Endothelial cell of umbilical vein (primary cell): ENCODE measurements around the gene CCDC14. TPM values are rescaled to one million over a fixed set of nuclear protein-coding genes. Genes with fewer than 3 reads are reported as not detected.

Source experiments
- BruUV-seq: library from RNA; stranded (reverse); fragments of 400-500 nt; replicated peaks from 2 replicates; lab custom pipeline; 2021; lab: Mats Ljungman, UMichigan
- CTCF ChIA-PET: fragments of 300-600, 350-600 bp; sonication (Branson Sonifier 250); formaldehyde crosslinking; loops from one replicate; lab custom pipeline; 2021; ENCODE audit warnings: antibody characterized with exemption, inconsistent platforms; lab: Charles Lee
- POLR2A ChIA-PET: fragments of 300-600, 350-600 bp; sonication (Branson Sonifier 250); formaldehyde crosslinking; loops from one replicate; lab custom pipeline; 2021; ENCODE audit warnings: antibody characterized with exemption, inconsistent platforms; lab: Charles Lee
- DNase-seq: peaks from one replicate; pipeline ENCODE4 v3.0.0-alpha.2; 2011; ENCODE audit warnings: low read depth, low spot score
- FAIRE-seq: peaks from 2 replicates; lab custom pipeline; 2011; peaks lifted over from hg19 to GRCh38; lab: Jason Lieb, UNC
- H2AFZ ChIP-seq: 2 replicates; pipeline ENCODE4 v1.6.0; 2012; ENCODE audit warnings: low read depth, low read length, control low read depth, inconsistent platforms
- H3K27ac ChIP-seq: 2 replicates; pipeline ENCODE4 v1.5.1; 2011; ENCODE audit warnings: low read depth, mild to moderate bottlenecking, control low read depth, low read length, moderate library complexity; ENCODE audit not compliant: insufficient read depth
- H3K27me3 ChIP-seq, 2 experiments: 2 replicates each; pipeline versions ENCODE4 v1.6.0 to v1.6.1; 2011; ENCODE audit warnings: low read length in 2 of 2, mixed read lengths in 1 of 2; ENCODE audit not compliant: control insufficient read depth in 2 of 2, insufficient read depth in 2 of 2
- H3K36me3 ChIP-seq, 2 experiments: 2 replicates in 1 of 2; 3 replicates in 1 of 2; pipeline ENCODE4 v1.5.1; 2011; ENCODE audit warnings: low read length in 2 of 2, mild to moderate bottlenecking in 1 of 2, moderate library complexity in 1 of 2; ENCODE audit not compliant: control insufficient read depth in 2 of 2, insufficient read depth in 2 of 2; ENCODE audit errors: extremely low read depth in 1 of 2
- H3K4me1 ChIP-seq: 3 replicates; pipeline ENCODE4 v1.5.1; 2011; ENCODE audit warnings: mild to moderate bottlenecking, low read length; ENCODE audit not compliant: control insufficient read depth, insufficient read depth; ENCODE audit errors: extremely low read depth
- H3K4me2 ChIP-seq: 2 replicates; pipeline ENCODE4 v1.6.1; 2011; ENCODE audit warnings: low read length, control low read depth, mixed read lengths; ENCODE audit not compliant: insufficient read depth
- H3K4me3 ChIP-seq, 3 experiments: fragments of 200-600 bp in 1 of 3; sonication (generic), shearing (Covaris generic) in 1 of 3; replicated peaks in 1 of 3; 2 replicates each; pipeline ENCODE4 v1.5.1; 2011 to 2016; ENCODE audit warnings: control low read depth in 3 of 3, low read length in 3 of 3, mild to moderate bottlenecking in 2 of 3, inconsistent platforms in 1 of 3, low read depth in 1 of 3, moderate library complexity in 1 of 3; ENCODE audit not compliant: insufficient read depth in 1 of 3
- H3K79me2 ChIP-seq: 2 replicates; pipeline ENCODE4 v1.6.0; 2012; ENCODE audit warnings: low read length, inconsistent platforms; ENCODE audit not compliant: control insufficient read depth, insufficient read depth
- H3K9ac ChIP-seq: replicated peaks from 2 replicates; pipeline ENCODE3; 2011; ENCODE audit warnings: low read length, control low read depth; ENCODE audit not compliant: insufficient read depth; ENCODE audit errors: extremely low read depth
- H3K9me1 ChIP-seq: replicated peaks from 3 replicates; pipeline ENCODE4 v1.6.0; 2011; ENCODE audit warnings: mild to moderate bottlenecking, low read length; ENCODE audit not compliant: control insufficient read depth, insufficient read depth; ENCODE audit errors: extremely low read depth
- H3K9me3 ChIP-seq: replicated peaks from 2 replicates; pipeline ENCODE4 v1.5.1; 2012; ENCODE audit warnings: low read length, inconsistent platforms; ENCODE audit not compliant: control insufficient read depth, insufficient read depth
- H4K20me1 ChIP-seq: replicated peaks from 2 replicates; pipeline ENCODE3; 2011; ENCODE audit warnings: mild to moderate bottlenecking, low read length; ENCODE audit not compliant: control insufficient read depth, insufficient read depth; ENCODE audit errors: extremely low read depth
- CTCF ChIP-seq, 2 donors: IDR thresholded peaks; 1 replicate in 1 of 2; 2 replicates in 1 of 2; pipeline ENCODE4 v1.5.1; 2011; ENCODE audit warnings: low read length in 2 of 2, mild to moderate bottlenecking in 2 of 2, moderate library complexity in 2 of 2, control low read depth in 1 of 2, inconsistent platforms in 1 of 2, low read depth in 1 of 2; ENCODE audit not compliant: insufficient read depth in 1 of 2; ENCODE audit errors: extremely low read depth in 1 of 2
- FOS ChIP-seq: IDR thresholded peaks from 2 replicates; pipeline ENCODE4 v1.6.1; 2011; ENCODE audit warnings: mild to moderate bottlenecking, low read length, moderate library complexity, borderline replicate concordance; ENCODE audit not compliant: insufficient read depth
- GATA2 ChIP-seq: IDR thresholded peaks from 2 replicates; pipeline ENCODE4 v1.7.0; 2011; ENCODE audit warnings: low read depth, mild to moderate bottlenecking, moderate library complexity, mixed read lengths, low read length; ENCODE audit not compliant: insufficient read length, insufficient read depth
- JUN ChIP-seq: IDR thresholded peaks from 2 replicates; pipeline ENCODE4 v1.6.1; 2011; ENCODE audit warnings: borderline replicate concordance, low read depth; ENCODE audit not compliant: insufficient read length, insufficient read depth
- MAX ChIP-seq: IDR thresholded peaks from 2 replicates; pipeline ENCODE4 v1.6.1; 2011; ENCODE audit not compliant: insufficient read depth, insufficient read length
- MYC ChIP-seq: IDR thresholded peaks from one replicate; pipeline ENCODE4 v1.6.1; 2011; ENCODE audit warnings: mild to moderate bottlenecking, low read depth, low read length
- POLR2A ChIP-seq: IDR thresholded peaks from 2 replicates; pipeline ENCODE4 v1.6.1; 2012; ENCODE audit warnings: low read depth, mild to moderate bottlenecking, control low read depth, low read length
- dilution Hi-C: fragments of 300-500 bp; cut with MboI; formaldehyde crosslinking; loops from one replicate; pipeline ENCODE4 v1.15.0; 2019; ENCODE audit warnings: low sequenced_read_pairs; ENCODE audit not compliant: extremely low pct_ligation_motif_present
- intact Hi-C: fragments of 100-400 bp; cut with micrococcal nuclease; formaldehyde crosslinking; loops from one replicate; pipeline ENCODE4 v1.10.0; 2022
- polyA plus RNA-seq, 4 experiments: library from polyadenylated mRNA; depleted of rRNA in 3 of 4; stranded (reverse) in 3 of 4; unstranded in 1 of 4; fragments of >200 nt; gene quantifications; 2 replicates each; pipeline versions ENCODE4 v1.2.1 to v1.2.3, GENCODE V29; 2011 to 2012; ENCODE audit warnings: missing spikeins in 1 of 4
- total RNA-seq: library from RNA; stranded (reverse); gene quantifications from 2 replicates; pipeline ENCODE4 v1.2.3, GENCODE V29; 2021

The CCDC14 gene
- total and polyA plus RNA-seq, 2 donors (not counting 3 experiments of a cell fraction or from before 2014, with no cell fraction given), result 47.5 to 55.3 TPM

- no peak overlapping the region for H3K9ac ChIP-seq
- no peaks in the 10 kb centered on the region for H3K9me1 ChIP-seq
- CTCF ChIA-PET, result no interaction called here
- no peaks in the 10 kb centered on the region for H4K20me1 ChIP-seq
- POLR2A ChIA-PET, result no interaction called here
- peaks cover 0 to 3% of the 10 kb centered on the region in 2 experiments for H3K36me3 ChIP-seq
- H3K4me1 ChIP-seq, result no peaks in the 10 kb centered on the region
- FAIRE-seq (no peak), DNase-seq (no peak)
- no peak overlapping the region for H3K4me2 ChIP-seq
- H3K27ac ChIP-seq, result no peak overlapping the region
- no peak overlapping the region for H3K4me3 ChIP-seq
- H3K27me3 ChIP-seq, result no peaks in the 10 kb centered on the region
- no peak overlapping the region for H2AFZ ChIP-seq
- intact Hi-C loops (no loop called here), dilution Hi-C loops (no loop called here)
- H3K9me3 ChIP-seq, result no peaks in the 10 kb centered on the region
- BruUV-seq, result no TSS peak
- no peaks in the 10 kb centered on the region for H3K79me2 ChIP-seq
- TF ChIP-seq CTCF (IDR thresholded peaks at IDR 0.05; ENCODE audit: extremely low read depth in 1 of 2, insufficient read depth in 1 of 2, low read depth in 1 of 2, low read length in 2 of 2) (no peak), MYC (no peak), GATA2 (no peak), JUN (no peak), POLR2A (no peak), MAX (no peak), FOS (no peak)
Observed at GRCh38 chr3:123920383-123920782, 40.6 kb downstream of the CCDC14 start.
